ENCODE results near the gene OAS2. TPM values are rescaled to one million over a fixed set of nuclear protein-coding genes. Genes with fewer than 3 reads are reported as not detected.

The OAS2 gene
- total and polyA plus RNA-seq, 10 of the 15 experiments (the other 5 are each of a cell fraction or from before 2014, with no cell fraction given), result 32.4 to 290 (median 90.2) TPM

- TF ChIP-seq RUNX3 (IDR thresholded peaks at IDR 0.05; ENCODE audit: low read length), result peak; percentile 67
- no peak for TF ChIP-seq POLR2AphosphoS5 (IDR thresholded peaks at IDR 0.05; ENCODE audit: low read length)
- TF ChIP-seq SPI1 (IDR thresholded peaks at IDR 0.05; ENCODE audit: borderline replicate concordance, insufficient read depth, low read depth, low read length), result peak; percentile 47; the same call in 1 of the 2 replicates
- TF ChIP-seq CHD1 (IDR thresholded peaks at IDR 0.05; ENCODE audit: low read depth, low read length), result no peak
- no peak for TF ChIP-seq ZNF207 (IDR thresholded peaks at IDR 0.05; ENCODE audit: borderline replicate concordance)
- no peak for TF ChIP-seq SRF (IDR thresholded peaks at IDR 0.05; ENCODE audit: low read depth in 2 of 2, low read length in 2 of 2)
- no peak for TF ChIP-seq MTA2 (IDR thresholded peaks at IDR 0.05; ENCODE audit: low read depth)
- TF ChIP-seq IKZF2 (IDR thresholded peaks at IDR 0.05), result peak in 1 of 2 experiments; percentile 30; a peak in 1 of 4 replicates
- TF ChIP-seq HDGF (IDR thresholded peaks at IDR 0.05), result no peak
- TF ChIP-seq RELA (IDR thresholded peaks at IDR 0.05; ENCODE audit: borderline replicate concordance, partially characterized antibody), result no peak
- TF ChIP-seq LARP7 (IDR thresholded peaks at IDR 0.05), result no peak
- TF ChIP-seq, protein P1, sequence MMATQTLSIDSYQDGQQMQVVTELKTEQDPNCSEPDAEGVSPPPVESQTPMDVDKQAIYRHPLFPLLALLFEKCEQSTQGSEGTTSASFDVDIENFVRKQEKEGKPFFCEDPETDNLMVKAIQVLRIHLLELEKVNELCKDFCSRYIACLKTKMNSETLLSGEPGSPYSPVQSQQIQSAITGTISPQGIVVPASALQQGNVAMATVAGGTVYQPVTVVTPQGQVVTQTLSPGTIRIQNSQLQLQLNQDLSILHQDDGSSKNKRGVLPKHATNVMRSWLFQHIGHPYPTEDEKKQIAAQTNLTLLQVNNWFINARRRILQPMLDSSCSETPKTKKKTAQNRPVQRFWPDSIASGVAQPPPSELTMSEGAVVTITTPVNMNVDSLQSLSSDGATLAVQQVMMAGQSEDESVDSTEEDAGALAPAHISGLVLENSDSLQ (IDR thresholded peaks at IDR 0.05), result no peak
- TF ChIP-seq BRCA1 (IDR thresholded peaks at IDR 0.05; ENCODE audit: low read depth, low read length), result no peak
- no peak for TF ChIP-seq NFYA (IDR thresholded peaks at IDR 0.05; ENCODE audit: borderline replicate concordance, low read depth, low read length)
- peak; percentile 79 for TF ChIP-seq CREB1 (IDR thresholded peaks at IDR 0.05; ENCODE audit: low read depth)
- peak; percentile 95 for TF ChIP-seq RFX5 (IDR thresholded peaks at IDR 0.05; ENCODE audit: low read depth, low read length)
- TF ChIP-seq SREBF2 (IDR thresholded peaks at IDR 0.05; ENCODE audit: low read length), result no peak
- TF ChIP-seq BHLHE40 (IDR thresholded peaks at IDR 0.05; ENCODE audit: borderline replicate concordance in 1 of 2, low read depth in 2 of 2, low read length in 1 of 2), result no peak
- TF ChIP-seq SKIL (IDR thresholded peaks at IDR 0.05; ENCODE audit: low read depth, poor library complexity, severe bottlenecking), result no peak
- no peak for TF ChIP-seq CBX3 (IDR thresholded peaks at IDR 0.05; ENCODE audit: borderline replicate concordance, low read depth)
- no peak for TF ChIP-seq ETV6 (conservative IDR thresholded peaks at IDR 0.05 in 1 of 2, IDR thresholded peaks at IDR 0.05 in 1 of 2; ENCODE audit: borderline replicate concordance in 1 of 2, low read depth in 1 of 2)
- TF ChIP-seq NRF1 (conservative IDR thresholded peaks at IDR 0.05; ENCODE audit: low read depth, low read length), result no peak
- peak; percentile 49; the same call in 1 of the 3 replicates for TF ChIP-seq POU2F2 (IDR thresholded peaks at IDR 0.05; ENCODE audit: borderline replicate concordance, low read depth, low read length)
- no peak for TF ChIP-seq POLR2AphosphoS2 (IDR thresholded peaks at IDR 0.05; ENCODE audit: low read depth, low read length)
Observed at GRCh38 chr12:112980491-112981158, 2.3 kb downstream of the OAS2 start (continued).
